Fibroblast of lung (primary cell): Measurements from ENCODE around the gene FAM107B. TPM values are rescaled to one million over a fixed set of nuclear protein-coding genes. Genes with fewer than 3 reads are reported as not detected.

ENCODE experiments used
- DNase-seq, 2 donors: peaks; one replicate each; pipeline versions ENCODE4 v3.0.0 to v3.0.0-alpha.2; 2010; ENCODE audit warnings: low read depth in 2 of 2
- H2AFZ ChIP-seq: 2 replicates; pipeline ENCODE4 v1.5.1; 2012; ENCODE audit warnings: low read length, control low read depth, inconsistent platforms
- H3K27ac ChIP-seq: 2 replicates; pipeline ENCODE4 v1.5.1; 2011; ENCODE audit warnings: low read length, control low read depth; ENCODE audit not compliant: insufficient read depth
- H3K27me3 ChIP-seq: 2 replicates; pipeline ENCODE4 v1.5.1; 2011; ENCODE audit warnings: mild to moderate bottlenecking, low read length; ENCODE audit not compliant: control insufficient read depth, insufficient read depth
- H3K36me3 ChIP-seq: 2 replicates; pipeline ENCODE4 v1.5.1; 2011; ENCODE audit warnings: low read length; ENCODE audit not compliant: control insufficient read depth, insufficient read depth
- H3K4me1 ChIP-seq: 2 replicates; pipeline ENCODE4 v1.5.1; 2011; ENCODE audit warnings: low read length; ENCODE audit not compliant: control insufficient read depth, insufficient read depth; ENCODE audit errors: extremely low read depth
- H3K4me2 ChIP-seq: 2 replicates; pipeline ENCODE4 v1.5.1; 2011; ENCODE audit warnings: low read length, control low read depth; ENCODE audit not compliant: insufficient read depth; ENCODE audit errors: extremely low read depth
- H3K4me3 ChIP-seq, 4 experiments: fragments of 200-600 bp in 1 of 4; sonication (generic) in 1 of 4; replicated peaks in 1 of 4; 2 replicates each; pipeline ENCODE4 v1.5.1; 2011 to 2016; ENCODE audit warnings: low read length in 4 of 4, low read depth in 3 of 4, mild to moderate bottlenecking in 3 of 4, control low read depth in 2 of 4, inconsistent platforms in 1 of 4, mixed read lengths in 1 of 4; ENCODE audit not compliant: insufficient read depth in 1 of 4; ENCODE audit errors: control extremely low read depth in 1 of 4
- H3K79me2 ChIP-seq: 2 replicates; pipeline ENCODE4 v1.5.1; 2012; ENCODE audit warnings: mild to moderate bottlenecking, low read length, inconsistent platforms; ENCODE audit not compliant: control insufficient read depth, insufficient read depth
- H3K9ac ChIP-seq: 2 replicates; pipeline ENCODE4 v1.5.1; 2011; ENCODE audit warnings: mild to moderate bottlenecking, low read length, control low read depth; ENCODE audit not compliant: insufficient read depth
- H3K9me3 ChIP-seq: 2 replicates; pipeline ENCODE4 v1.5.1; 2012; ENCODE audit warnings: low read depth, low read length; ENCODE audit not compliant: control insufficient read depth, insufficient read depth
- H4K20me1 ChIP-seq: 2 replicates; pipeline ENCODE4 v1.5.1; 2011; ENCODE audit warnings: low read length; ENCODE audit not compliant: control insufficient read depth, insufficient read depth; ENCODE audit errors: extremely low read depth
- EZH2 ChIP-seq: IDR thresholded peaks from 2 replicates; pipeline ENCODE4 v1.5.1; 2012; ENCODE audit warnings: low read length, control low read depth, mild to moderate bottlenecking; ENCODE audit errors: missing control alignments
- polyA plus RNA-seq, 2 donors: library from polyadenylated mRNA; depleted of rRNA in 1 of 2; stranded (reverse) in 1 of 2; unstranded in 1 of 2; fragments of >200 nt; gene quantifications; 2 replicates each; pipeline ENCODE4 v1.2.1, GENCODE V29; 2011 to 2012; ENCODE audit warnings: missing spikeins in 1 of 2
- total RNA-seq: library from RNA; depleted of rRNA; stranded (reverse); fragments of >200 nt; gene quantifications from 2 replicates; pipeline ENCODE4 v1.2.1, GENCODE V29; 2014
- TF ChIP-seq, protein P1 (sequence below), 2 donors: IDR thresholded peaks in 1 of 2; conservative IDR thresholded peaks in 1 of 2; 1 replicate in 1 of 2; 2 replicates in 1 of 2; pipeline ENCODE4 v1.5.1; 2011 to 2012; ENCODE audit warnings: low read length in 2 of 2, control low read depth in 1 of 2, inconsistent platforms in 1 of 2, low read depth in 1 of 2, mild to moderate bottlenecking in 1 of 2

FAM107B gene
- total and polyA plus RNA-seq, 2 donors (not counting 1 experiment from before 2014, with no cell fraction given) = 29.0 to 36.0 TPM

- no peaks in the 10 kb centered on the region for H3K27me3 ChIP-seq
- H3K9ac ChIP-seq = no peak overlapping the region
- no peaks in the 10 kb centered on the region for H3K9me3 ChIP-seq
- DNase-seq = no peak
- no peak overlapping the region for H3K4me2 ChIP-seq
- no peak overlapping the region for H2AFZ ChIP-seq
- H3K79me2 ChIP-seq = no peaks in the 10 kb centered on the region
- TF ChIP-seq EZH2 = no peak
- TF ChIP-seq, protein P1, sequence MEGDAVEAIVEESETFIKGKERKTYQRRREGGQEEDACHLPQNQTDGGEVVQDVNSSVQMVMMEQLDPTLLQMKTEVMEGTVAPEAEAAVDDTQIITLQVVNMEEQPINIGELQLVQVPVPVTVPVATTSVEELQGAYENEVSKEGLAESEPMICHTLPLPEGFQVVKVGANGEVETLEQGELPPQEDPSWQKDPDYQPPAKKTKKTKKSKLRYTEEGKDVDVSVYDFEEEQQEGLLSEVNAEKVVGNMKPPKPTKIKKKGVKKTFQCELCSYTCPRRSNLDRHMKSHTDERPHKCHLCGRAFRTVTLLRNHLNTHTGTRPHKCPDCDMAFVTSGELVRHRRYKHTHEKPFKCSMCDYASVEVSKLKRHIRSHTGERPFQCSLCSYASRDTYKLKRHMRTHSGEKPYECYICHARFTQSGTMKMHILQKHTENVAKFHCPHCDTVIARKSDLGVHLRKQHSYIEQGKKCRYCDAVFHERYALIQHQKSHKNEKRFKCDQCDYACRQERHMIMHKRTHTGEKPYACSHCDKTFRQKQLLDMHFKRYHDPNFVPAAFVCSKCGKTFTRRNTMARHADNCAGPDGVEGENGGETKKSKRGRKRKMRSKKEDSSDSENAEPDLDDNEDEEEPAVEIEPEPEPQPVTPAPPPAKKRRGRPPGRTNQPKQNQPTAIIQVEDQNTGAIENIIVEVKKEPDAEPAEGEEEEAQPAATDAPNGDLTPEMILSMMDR (conservative IDR thresholded peaks at IDR 0.05 in 1 of 2, IDR thresholded peaks at IDR 0.05 in 1 of 2; ENCODE audit: low read depth in 1 of 2, low read length in 2 of 2) = no peak
- H3K36me3 ChIP-seq = no peaks in the 10 kb centered on the region
- H3K4me3 ChIP-seq = no peak overlapping the region
- no peaks in the 10 kb centered on the region for H4K20me1 ChIP-seq
- H3K4me1 ChIP-seq = no peaks in the 10 kb centered on the region
- no peak overlapping the region for H3K27ac ChIP-seq
These were observed 96.1 kb downstream of the FAM107B start for GRCh38 chr10:14678637-14679036.

GRCh38 chr10:14676732-14677131, 98.0 kb downstream of the FAM107B start:
- DNase-seq = no peak
- TF ChIP-seq, protein P1 (conservative IDR thresholded peaks at IDR 0.05 in 1 of 2, IDR thresholded peaks at IDR 0.05 in 1 of 2; ENCODE audit: low read depth in 1 of 2, low read length in 2 of 2) = no peak
- TF ChIP-seq EZH2 = no peak
- Histone ChIP-seq H3K79me2 (no peaks in the 10 kb centered on the region), H3K4me1 (no peaks in the 10 kb centered on the region), H4K20me1 (no peaks in the 10 kb centered on the region), H3K36me3 (no peaks in the 10 kb centered on the region), H3K9ac (no peak overlapping the region), H3K4me2 (no peak overlapping the region), H3K4me3 (no peak overlapping the region), H3K27ac (no peak overlapping the region), H2AFZ (no peak overlapping the region), H3K27me3 (no peaks in the 10 kb centered on the region), H3K9me3 (no peaks in the 10 kb centered on the region)

- no peaks in the 10 kb centered on the region for H4K20me1 ChIP-seq
- H3K4me1 ChIP-seq = peaks cover 3% of the 10 kb centered on the region
- H2AFZ ChIP-seq = no peak overlapping the region
- DNase-seq = no peak
- H3K9ac ChIP-seq = no peak overlapping the region
- H3K4me3 ChIP-seq = no peak overlapping the region
- H3K4me2 ChIP-seq = no peak overlapping the region
- H3K36me3 ChIP-seq = no peaks in the 10 kb centered on the region
- no peaks in the 10 kb centered on the region for H3K27me3 ChIP-seq
- no peaks in the 10 kb centered on the region for H3K79me2 ChIP-seq
- no peak for TF ChIP-seq EZH2
- TF ChIP-seq, protein P1 (conservative IDR thresholded peaks at IDR 0.05 in 1 of 2, IDR thresholded peaks at IDR 0.05 in 1 of 2; ENCODE audit: low read depth in 1 of 2, low read length in 2 of 2) = no peak
- H3K9me3 ChIP-seq = no peaks in the 10 kb centered on the region
- no peak overlapping the region for H3K27ac ChIP-seq
These were observed 100.2 kb downstream of the FAM107B start for GRCh38 chr10:14674376-14675050.
